HG03575 (cell line): Measurements from ENCODE around the gene CELF6.

Source experiments
- ATAC-seq: cut with Tn5 transposase; IDR thresholded peaks from one replicate; pipeline ENCODE4 v1.9.1; 2021; ENCODE audit not compliant: unreplicated experiment, insufficient number of reproducible peaks, low FRiP score; ENCODE audit errors: extremely low read depth

The CELF6 gene

DNA sequence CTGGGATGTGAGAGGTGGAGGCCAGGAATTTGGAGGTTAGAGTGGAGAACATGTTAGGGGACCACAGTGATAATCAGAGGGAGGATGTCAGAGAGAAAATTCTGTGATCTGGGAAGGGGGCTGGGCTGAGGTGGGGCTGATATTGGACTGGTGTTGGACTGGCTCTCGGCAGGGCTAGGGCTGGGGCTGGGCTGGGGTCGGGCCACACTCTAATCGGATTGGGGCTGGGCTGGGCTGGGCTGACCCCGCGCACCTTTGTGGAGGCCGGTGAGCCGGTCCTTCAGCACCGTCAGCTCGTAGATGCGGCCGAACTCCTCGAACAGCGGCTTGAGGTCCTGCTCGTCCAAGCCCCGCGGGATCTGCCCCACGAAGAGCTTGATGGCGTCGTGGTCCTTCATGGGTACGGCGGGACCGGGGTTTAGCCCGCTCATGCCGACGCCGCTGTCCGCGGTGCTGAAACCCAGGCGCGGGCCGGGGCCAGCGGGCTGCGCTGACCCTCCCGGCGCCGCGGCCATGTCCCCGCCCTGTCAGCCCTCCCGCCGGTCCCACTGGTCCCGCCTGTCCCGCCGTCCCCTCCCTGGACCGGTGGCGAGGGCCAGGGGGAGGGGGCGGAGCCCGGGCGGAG lies 485 bp downstream of the CELF6 start:
- no peak for ATAC-seq

DNA sequence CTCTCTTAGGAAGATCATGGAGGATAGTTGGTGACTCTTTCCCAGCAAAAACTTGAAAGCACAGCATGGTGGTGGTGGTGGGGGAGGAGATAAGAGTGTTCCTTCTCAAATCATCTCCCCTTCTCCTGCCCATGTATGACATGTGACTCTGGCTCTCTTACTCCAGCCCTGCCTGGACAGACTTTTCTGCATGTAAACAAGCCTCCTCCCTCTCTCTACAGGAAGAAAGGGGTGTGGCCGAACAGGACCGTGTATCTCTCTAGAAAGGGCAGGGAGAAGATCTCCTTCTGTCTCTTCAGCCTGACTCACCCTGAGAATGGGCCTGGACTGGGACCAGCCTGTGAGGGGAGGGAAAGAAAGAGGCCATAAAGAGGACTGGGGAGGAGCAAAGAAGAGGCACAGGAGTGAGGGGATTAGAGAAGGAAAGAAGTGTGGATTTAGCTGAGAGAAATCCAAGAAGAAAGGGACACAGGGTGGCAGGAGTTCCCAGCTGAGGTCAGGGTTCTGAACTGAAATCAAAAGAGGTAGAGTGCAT lies 1.5 kb downstream of the CELF6 start:
- no peak for ATAC-seq

DNA sequence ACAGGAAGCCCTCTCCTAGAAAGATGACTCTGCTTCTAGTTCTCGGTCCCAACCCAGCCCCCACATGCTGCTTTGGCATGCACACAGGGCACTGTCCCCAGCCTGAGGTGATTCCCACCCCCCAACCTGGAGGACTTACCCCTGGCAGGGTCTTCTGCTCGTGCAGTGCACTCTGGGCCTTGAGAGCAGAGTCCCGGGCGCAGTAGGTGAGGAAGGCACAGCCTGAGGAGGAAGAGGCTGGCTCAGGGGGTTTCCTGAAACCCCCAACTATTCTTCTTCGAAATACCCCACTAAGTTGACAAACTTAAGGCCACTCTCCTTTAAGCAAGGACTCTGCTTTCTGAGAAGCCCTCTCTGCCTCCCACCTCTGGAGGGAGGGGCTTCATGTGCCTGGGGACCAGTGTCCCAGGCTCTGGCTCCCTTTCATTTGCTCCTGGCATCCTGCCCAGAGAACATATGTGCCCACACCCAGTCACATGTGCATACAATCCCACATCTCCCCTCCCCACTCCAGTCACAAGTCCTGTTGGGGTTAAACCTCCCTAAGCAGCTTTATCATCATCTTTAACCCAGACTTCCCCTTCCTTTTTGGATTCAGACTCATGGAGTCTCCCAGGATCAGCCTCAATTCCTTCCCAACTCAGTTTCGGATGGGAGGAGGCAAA lies 4.1 kb downstream of the CELF6 start:
- no peak for ATAC-seq

DNA sequence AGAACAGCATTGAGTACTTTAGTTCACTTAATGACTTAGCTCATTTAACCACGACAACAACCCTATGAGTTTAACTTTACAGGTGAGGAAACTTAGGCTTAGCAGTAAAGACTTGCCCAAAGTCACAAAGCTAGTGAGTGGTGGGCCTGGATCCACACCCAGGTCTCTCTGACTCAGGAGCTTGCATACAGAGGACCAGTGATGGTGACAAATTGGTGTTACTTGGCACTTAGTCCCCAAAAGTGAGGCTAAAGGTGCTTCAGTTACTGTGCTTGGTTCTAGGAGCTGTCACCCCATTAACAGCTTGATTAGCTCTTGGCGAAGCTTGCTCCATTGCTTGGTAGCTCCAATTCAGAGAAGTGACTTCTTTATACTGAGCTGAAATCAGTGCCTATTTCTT lies 6.1 kb downstream of the CELF6 start:
- no peak for ATAC-seq

DNA sequence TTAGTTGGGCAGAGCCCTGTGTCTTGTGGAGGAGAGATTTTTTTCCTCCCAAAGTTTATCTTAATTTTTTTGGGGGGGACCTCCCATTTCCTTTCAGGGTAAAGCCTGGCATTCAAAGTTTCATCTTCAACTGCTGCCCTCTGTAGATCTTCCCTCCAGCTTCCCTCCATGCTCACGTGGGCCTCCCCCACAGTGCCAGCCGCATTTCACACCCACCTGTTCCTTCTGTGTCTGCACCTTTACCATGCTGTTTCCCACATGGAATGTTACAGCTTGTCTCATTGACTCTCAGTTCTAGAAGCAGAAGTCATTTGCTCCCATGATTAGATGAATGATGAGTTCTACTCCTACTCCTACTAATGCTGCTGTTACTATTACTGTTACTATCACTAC lies 6.5 kb downstream of the CELF6 start:
- no peak for ATAC-seq

DNA sequence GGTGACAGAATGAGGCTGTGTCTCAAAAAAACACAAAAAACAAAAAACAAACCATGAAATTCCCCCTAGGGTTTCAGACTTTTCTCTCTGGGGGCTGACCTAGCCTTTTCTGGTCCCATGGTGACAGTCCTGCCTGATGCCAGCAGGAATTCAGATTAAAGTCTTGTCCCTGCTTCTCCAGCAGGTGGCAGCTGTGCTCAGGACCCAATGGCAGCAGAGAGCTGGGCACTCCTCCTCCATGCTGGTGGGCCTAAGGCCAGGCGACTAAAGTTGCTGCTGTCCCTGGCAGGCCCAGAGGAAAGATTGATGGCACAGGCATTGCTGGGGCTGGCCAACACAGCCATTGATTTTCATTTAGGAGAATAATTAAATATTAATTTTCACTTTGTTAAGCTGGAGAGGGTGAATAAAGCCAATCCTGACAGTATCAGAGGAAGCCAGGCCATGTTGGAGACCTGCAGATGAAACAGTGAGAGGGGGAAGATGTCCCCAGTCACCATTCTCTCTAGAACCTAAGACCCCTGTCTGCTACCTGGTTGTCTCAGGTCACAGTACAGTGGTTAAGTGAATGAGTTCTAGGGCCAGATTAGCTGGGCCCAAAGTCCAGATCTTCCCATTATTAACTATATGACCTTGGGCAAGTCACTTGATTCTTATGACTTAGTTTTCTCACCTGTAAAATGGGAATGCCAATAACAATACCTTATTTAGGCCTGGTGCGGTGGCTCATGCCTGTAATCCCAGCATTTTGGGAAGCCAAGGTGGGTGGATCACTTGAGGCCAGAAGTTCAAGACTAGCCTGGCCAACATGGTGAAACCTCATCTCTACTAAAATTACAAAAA lies 7.1 kb downstream of the CELF6 start:
- ATAC-seq: no peak

DNA sequence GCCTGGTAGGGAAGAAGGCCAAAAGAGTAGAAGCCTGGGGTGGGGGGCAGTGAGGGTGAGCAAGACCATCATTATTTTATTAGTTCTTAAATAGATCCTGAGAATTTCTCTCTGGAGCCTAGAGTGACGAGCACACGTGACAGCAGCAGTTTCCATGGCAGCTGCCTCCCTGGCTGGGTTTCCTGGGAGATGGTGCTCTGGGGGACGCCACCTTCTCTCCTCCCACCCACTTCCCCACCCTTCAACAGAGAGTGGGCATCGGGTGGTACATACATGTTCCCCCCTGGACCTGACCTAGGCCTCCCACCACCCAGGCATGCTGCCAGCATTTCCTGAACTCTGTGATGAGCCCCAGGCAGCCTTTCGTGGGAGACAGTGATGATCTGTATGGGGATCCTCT lies 12.9 kb downstream of the CELF6 start:
- no peak for ATAC-seq

DNA sequence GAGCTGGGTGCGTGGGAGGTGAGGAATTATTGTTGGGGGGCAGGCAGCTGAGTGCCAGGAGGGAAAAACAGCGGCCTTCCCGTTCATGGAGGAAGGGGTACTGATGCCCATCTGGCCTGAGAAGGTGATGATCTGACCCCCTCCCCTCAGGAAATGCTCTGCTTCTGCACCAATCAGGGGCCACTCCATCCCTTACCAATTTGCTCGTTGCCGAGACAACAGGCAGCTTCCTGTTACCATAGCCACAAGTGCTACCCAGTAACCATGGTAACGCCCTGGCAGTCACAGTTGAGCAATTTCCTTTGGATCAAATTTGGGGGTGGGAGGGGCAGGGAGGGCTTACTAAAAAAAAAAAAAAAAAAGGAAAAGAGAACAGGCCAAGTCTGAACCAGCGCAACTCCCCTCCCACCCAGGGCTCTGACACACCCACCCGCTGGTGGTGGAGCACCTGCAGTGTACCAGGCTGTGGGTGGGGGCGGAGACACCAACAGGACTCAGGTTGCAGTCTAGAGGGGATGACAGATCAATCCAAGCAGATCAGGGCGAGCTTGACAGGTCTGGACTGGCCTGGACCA lies 13.7 kb downstream of the CELF6 start:
- no peak for ATAC-seq

DNA sequence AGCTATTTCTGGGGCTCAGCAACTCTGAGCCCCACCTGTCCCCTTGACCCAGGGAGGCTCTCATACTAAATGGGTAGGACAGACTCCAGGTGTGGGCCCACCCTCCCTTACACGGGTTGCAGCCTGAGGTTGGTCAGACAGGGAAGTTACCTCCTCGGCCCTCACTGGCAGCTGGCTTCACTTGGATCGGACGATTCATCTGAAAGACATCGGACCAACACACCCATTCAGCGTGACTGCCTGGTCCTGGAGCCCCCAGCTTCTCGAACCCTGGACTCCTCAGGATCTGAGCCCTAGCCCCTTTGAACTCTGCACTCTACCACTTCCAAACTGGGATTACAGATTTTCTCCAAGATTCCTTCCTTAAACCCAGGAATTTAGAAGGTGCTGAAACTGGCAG lies 15.4 kb downstream of the CELF6 start:
- no peak for ATAC-seq

DNA sequence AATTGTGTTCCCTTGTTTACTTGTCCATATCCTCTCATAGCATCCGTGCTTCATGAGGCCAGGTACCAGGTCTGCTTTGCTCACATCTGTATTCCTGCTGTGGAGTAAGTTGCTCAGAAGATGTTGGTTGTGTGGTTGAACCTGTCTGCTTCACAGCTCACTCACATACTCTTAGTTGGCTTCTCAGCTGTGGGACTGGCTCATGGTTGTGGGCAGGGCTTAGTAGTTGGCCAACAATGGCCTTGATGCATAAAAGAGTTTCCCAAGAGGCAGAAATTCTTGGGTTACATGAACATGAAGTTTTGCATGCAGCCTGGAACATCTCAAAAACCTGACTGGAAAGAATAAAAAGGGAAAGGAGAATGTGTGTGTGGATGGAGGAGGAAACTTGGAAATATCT lies 17.0 kb downstream of the CELF6 start:
- ATAC-seq: no peak

DNA sequence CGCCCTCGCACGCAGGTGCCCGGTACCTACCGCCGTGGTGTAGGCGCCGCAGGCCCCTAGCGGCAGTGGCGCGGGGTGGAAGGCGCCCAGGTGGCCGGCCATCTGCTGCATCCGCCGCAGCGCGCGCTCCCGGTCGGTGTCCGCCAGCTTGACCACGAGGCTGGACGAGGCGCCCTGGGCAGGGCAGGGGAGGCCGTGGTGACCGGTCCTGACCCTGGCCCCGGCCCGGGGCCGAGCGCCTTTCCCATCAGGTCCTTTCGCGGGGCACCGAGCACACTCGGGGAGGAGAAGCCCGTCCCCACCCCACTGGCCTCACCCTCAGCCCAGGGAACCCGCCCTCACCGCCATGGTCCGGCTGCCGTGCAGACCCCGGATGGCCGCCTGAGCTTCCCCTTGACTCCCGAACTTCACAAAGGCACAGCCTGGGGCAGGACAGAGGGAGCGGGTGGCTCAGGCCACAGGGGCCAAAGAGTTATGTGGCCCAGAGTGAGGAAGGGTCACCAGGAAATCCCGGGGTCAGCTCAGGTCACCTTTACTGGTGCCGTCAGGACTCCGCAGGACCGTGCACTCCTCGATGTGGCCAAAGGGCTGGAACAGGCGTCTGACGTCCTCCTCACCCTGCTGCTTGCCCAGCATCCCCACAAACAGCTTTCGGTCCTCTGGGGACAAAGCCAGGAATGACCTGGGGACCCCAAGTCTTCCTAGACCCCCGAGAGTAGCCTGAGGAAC lies 30.2 kb downstream of the CELF6 start:
- no peak for ATAC-seq

DNA sequence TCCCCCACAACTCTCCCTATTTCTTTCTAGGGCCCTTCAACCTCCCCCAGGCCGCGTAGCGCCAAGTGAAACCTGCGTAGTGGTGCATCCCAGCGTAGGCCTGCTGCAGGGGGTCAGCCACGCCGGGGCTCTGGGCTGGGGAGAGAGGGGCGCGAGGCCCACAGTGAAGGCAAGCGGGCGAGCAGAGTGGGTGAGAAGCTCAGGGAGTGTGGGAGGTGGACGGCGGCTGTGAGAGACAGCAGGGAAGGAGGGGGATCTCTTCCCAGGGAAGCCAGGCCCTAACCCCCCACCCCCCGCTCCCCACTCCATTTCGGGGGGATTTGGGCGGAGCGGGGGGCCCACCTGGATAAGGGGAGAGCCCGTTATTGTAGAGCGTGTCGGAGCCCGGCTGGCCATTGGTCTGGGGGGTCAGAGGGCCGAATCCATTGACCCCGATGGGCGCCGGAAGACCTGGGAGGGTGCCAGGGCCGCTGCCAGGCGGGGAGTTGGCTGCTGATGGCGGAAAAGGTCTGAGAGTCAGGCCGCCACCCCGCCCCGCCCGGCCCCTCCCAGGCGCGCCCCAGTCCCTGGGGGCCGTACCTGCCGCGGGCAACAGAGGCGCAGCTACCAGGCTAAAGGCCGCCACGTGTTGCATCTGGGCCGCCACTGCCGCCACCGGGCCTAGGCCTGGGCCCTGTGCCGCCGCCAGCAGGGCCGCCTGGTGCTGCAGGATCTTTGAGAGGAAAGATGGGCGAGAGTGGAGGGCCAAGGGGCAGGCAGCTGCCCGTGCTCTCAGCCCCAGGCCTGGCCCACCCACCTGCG lies 31.0 kb downstream of the CELF6 start:
- ATAC-seq: no peak

DNA sequence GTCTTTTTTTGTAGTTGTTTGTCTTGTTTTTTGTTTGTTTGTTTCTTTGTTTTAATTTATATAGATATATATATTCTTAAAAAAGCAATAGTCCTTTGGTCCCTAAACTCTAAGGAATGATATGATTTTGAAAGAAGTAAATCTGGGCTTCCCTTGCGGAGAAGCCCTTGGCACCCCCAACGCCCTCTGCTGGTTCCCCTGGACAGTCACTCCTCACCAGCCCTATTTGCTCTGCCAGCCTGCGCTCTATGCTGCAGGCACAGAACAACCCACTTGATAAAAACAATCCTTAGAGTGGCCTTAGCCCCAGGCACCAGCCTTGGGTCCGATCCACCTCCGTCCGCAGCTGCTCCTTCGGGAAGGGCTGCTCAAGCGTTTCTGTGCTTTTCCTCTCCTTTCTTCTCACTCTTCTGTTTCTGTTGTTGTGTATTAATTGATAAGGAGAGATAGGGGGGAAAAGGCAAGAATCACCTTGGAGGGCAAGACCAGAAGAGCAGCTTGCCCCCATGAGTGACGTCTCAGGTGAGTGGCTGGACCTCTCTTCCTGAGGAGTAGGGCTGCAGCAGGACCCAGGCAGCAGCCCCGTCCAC lies 33.9 kb downstream of the CELF6 start:
- ATAC-seq: no peak

DNA sequence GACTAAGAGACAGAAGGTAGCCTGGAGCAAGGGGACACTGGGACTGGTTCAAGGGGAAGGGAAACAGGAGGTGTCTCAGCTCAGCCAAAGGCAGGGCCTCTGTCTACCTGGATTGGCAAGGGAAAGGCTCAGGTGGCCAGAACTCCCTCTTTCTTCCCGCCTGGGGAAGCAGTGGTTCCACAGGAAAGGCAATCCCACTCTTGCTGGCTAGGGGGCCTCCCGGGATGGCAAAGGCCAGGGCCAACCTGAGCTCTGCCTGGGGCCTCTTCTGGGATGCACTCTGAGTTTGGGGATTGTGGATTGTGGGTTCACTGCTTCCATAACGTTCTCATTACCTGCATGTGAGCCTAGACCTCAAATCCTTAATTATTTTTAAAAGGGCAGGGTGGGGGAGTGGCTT lies 34.6 kb downstream of the CELF6 start:
- ATAC-seq: no peak

DNA sequence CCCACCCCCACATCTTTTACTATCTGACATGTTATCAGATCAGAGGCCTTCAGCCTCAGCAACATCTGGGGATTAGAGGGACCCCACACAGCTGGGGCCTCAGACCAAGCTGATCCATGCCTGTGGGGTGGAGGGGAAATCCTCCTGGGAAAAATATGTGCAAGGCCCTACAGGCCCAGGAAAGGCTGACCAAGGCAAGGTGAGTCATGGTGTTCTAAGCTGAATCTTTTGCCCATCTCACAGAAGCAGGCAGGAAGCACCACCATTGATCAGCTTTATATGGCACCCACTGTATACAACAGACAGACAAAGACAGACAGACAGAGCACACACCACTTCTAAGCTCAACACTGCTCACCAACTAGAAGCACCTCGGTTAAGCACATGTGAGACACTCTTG lies 35.2 kb downstream of the CELF6 start:
- no peak for ATAC-seq

DNA sequence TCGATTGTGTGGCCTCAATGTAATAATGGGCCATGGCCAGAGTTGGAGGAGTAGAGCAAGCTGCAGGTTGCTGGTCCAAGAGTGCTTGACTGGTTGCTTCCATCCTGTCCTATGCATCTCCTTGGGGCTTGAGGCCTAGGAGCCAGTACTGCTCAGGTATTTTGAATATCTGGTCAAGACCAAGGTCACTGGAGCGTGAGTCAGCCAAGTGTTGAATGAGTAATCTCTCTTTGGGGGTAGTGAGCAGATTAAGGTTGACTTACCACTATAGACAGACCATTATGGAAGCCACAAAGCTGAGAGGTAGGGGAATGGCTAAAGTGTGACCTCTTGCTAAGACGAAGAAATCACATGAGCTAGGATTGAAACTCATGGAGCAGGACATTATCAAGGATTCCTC lies 38.2 kb downstream of the CELF6 start:
- ATAC-seq: no peak

DNA sequence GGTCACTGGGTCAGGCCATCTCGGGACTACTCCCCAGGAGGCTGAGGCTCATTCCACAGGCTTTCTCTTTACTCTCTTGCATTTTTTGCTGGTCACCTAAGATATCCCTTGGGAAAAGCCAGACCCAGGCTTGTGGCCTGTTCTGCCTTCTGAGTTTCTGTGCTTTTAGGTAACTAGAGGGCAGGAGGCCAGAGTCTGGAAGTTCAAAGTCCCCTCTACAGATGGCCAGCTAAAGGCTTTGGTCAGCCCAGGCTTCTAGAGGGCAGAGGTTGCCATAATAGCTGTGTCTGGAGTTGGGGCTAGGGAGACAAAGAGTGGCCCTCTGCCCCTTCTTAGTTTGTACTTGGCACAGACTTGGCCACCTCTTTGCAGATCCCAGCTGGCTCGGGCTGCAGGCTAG lies 39.2 kb downstream of the CELF6 start:
- no peak for ATAC-seq

DNA sequence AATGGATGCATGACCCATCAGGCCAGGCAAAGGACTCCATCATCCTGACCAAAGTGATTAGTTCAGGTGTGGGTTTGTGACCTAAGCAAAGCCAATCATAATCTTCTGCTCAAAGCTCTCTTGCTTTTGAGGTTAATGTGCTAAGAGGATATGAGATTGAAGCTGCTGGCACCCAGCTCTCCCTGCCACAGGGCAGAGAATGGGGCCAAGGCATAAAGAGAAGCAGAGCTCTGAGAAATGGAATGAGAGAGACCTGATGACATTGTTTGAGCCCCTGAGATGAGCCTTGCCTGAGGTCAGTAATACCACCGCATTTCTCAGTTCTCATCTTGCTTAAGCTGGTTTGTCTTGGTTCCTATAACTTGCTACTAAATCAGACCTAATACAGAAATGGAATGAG lies 41.2 kb downstream of the CELF6 start:
- no peak for ATAC-seq
